PC-3 (cell line): ENCODE data around the gene ALG8. TPM values are rescaled to one million over a fixed set of nuclear protein-coding genes. Genes with fewer than 3 reads are reported as not detected.

Experiments used
- ATAC-seq: fragments of 200-7000 bp; cut with Tn5 transposase; 2 replicates; pipeline ENCODE4 v1.9.1; 2020; ENCODE audit warnings: mild to moderate bottlenecking, moderate library complexity
- BruUV-seq: library from RNA; stranded (reverse); fragments of 400-500 nt; replicated peaks from 2 replicates; lab custom pipeline; 2021; lab: Mats Ljungman, UMichigan
- CTCF ChIA-PET: fragments of 300-600 bp; sonication (Branson Sonifier 250); formaldehyde crosslinking; loops from one replicate; lab custom pipeline; 2022; ENCODE audit warnings: antibody characterized with exemption; lab: Charles Lee
- POLR2A ChIA-PET: fragments of 300-600 bp; sonication (Branson Sonifier 250); formaldehyde crosslinking; loops from one replicate; lab custom pipeline; 2022; ENCODE audit warnings: antibody characterized with exemption; ENCODE audit not compliant: unreplicated experiment; lab: Charles Lee
- DNase-seq: peaks from one replicate; pipeline ENCODE4 v3.0.0-alpha.2; 2015
- H2AFZ ChIP-seq: fragments of 300-600 bp; sonication (generic); 2 replicates; pipeline ENCODE4 v1.6.0; 2016; ENCODE audit warnings: antibody characterized with exemption, low read length
- H3F3A ChIP-seq: fragments of 300-600 bp; sonication (generic); one replicate; pipeline ENCODE4 v1.6.0; 2017; ENCODE audit warnings: antibody characterized with exemption, low read length, control low read depth, mild to moderate bottlenecking; ENCODE audit not compliant: unreplicated experiment
- H3K27ac ChIP-seq: fragments of 300-600 bp; sonication (generic); 2 replicates; pipeline ENCODE4 v1.5.1; 2016; ENCODE audit warnings: mild to moderate bottlenecking, low read length
- H3K27me3 ChIP-seq: fragments of 300-600 bp; sonication (generic); 2 replicates; pipeline ENCODE4 v1.6.1; 2016; ENCODE audit warnings: low read length, mixed read lengths
- H3K36me3 ChIP-seq: fragments of 300-600 bp; sonication (generic); 2 replicates; pipeline ENCODE4 v1.6.1; 2016; ENCODE audit warnings: low read depth, mixed run types, low read length, mixed read lengths
- H3K4me1 ChIP-seq: fragments of 300-600 bp; sonication (generic); 2 replicates; pipeline ENCODE4 v1.5.1; 2016; ENCODE audit warnings: low read length; ENCODE audit not compliant: insufficient read depth
- H3K4me2 ChIP-seq: fragments of 300-600 bp; sonication (generic); 2 replicates; pipeline ENCODE4 v1.6.0; 2016; ENCODE audit warnings: low read length
- H3K4me3 ChIP-seq: fragments of 300-600 bp; sonication (generic); 2 replicates; pipeline ENCODE4 v1.5.1; 2016; ENCODE audit warnings: mild to moderate bottlenecking, low read length, mixed read lengths
- H3K79me2 ChIP-seq: fragments of 300-600 bp; sonication (generic); 2 replicates; pipeline ENCODE4 v1.6.1; 2017; ENCODE audit warnings: low read length, mixed read lengths
- H3K9ac ChIP-seq: fragments of 300-600 bp; sonication (generic); 2 replicates; pipeline ENCODE4 v1.6.0; 2016; ENCODE audit warnings: mild to moderate bottlenecking, low read length
- H3K9me2 ChIP-seq: fragments of 300-600 bp; sonication (generic); replicated peaks from 2 replicates; pipeline ENCODE4 v1.6.1; 2016; ENCODE audit warnings: mixed run types, low read length, mixed read lengths
- H3K9me3 ChIP-seq: fragments of 300-600 bp; sonication (generic); 2 replicates; pipeline ENCODE4 v1.6.1; 2016; ENCODE audit warnings: low read length, mixed read lengths
- H4K20me1 ChIP-seq: fragments of 300-600 bp; sonication (generic); 2 replicates; pipeline ENCODE4 v1.6.1; 2016; ENCODE audit warnings: low read length, mixed read lengths
- EZH2 ChIP-seq: fragments of 300-600 bp; sonication (generic); IDR thresholded peaks from one replicate; pipeline ENCODE4 v1.6.1; 2017; ENCODE audit warnings: antibody characterized with exemption, mild to moderate bottlenecking, low read length; ENCODE audit not compliant: unreplicated experiment
- EZH2phosphoT487 ChIP-seq: fragments of 300-600 bp; sonication (generic); IDR thresholded peaks from 2 replicates; pipeline ENCODE4 v1.6.1; 2018; ENCODE audit warnings: mild to moderate bottlenecking, antibody characterized with exemption, low read length, borderline replicate concordance
- intact Hi-C: fragments of 100-400 bp; cut with micrococcal nuclease; formaldehyde crosslinking; loops from 2 replicates; pipeline ENCODE4 v1.9.0; 2023
- total RNA-seq: library from RNA; depleted of rRNA; stranded (reverse); fragments of >200 nt; gene quantifications from 2 replicates; pipeline ENCODE4 v1.2.3, GENCODE V29; 2014
- TF ChIP-seq, protein P1 (sequence below): fragments of 300-600 bp; sonication (generic); conservative IDR thresholded peaks from 2 replicates; pipeline ENCODE4 v1.5.1; 2017; ENCODE audit warnings: antibody characterized with exemption, low read depth, mild to moderate bottlenecking, low read length

ALG8 gene
- total RNA-seq, 1 experiment from 2014 or later, result 73.6 TPM

- H3F3A ChIP-seq, result no peaks in the 10 kb centered on the region
- H3K36me3 ChIP-seq, result peaks cover 35% of the 10 kb centered on the region
- DNase-seq (no peak), ATAC-seq (no peak)
- H3K9me2 ChIP-seq, result no peaks in the 10 kb centered on the region
- BruUV-seq, result no TSS peak
- peaks cover 10% of the 10 kb centered on the region; the same call in 1 of the 2 replicates for H3K4me1 ChIP-seq
- TF ChIP-seq EZH2phosphoT487 (no peak), EZH2 (no peak)
- TF ChIP-seq, protein P1, sequence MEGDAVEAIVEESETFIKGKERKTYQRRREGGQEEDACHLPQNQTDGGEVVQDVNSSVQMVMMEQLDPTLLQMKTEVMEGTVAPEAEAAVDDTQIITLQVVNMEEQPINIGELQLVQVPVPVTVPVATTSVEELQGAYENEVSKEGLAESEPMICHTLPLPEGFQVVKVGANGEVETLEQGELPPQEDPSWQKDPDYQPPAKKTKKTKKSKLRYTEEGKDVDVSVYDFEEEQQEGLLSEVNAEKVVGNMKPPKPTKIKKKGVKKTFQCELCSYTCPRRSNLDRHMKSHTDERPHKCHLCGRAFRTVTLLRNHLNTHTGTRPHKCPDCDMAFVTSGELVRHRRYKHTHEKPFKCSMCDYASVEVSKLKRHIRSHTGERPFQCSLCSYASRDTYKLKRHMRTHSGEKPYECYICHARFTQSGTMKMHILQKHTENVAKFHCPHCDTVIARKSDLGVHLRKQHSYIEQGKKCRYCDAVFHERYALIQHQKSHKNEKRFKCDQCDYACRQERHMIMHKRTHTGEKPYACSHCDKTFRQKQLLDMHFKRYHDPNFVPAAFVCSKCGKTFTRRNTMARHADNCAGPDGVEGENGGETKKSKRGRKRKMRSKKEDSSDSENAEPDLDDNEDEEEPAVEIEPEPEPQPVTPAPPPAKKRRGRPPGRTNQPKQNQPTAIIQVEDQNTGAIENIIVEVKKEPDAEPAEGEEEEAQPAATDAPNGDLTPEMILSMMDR, result no peak
- no peaks in the 10 kb centered on the region for H3K9me3 ChIP-seq
- H3K4me3 ChIP-seq, result no peak overlapping the region
- no peak overlapping the region for H3K27ac ChIP-seq
- no peaks in the 10 kb centered on the region for H4K20me1 ChIP-seq
- H3K9ac ChIP-seq, result no peak overlapping the region
- ChIA-PET POLR2A (no interaction called here), CTCF (no interaction called here)
- no peaks in the 10 kb centered on the region for H3K79me2 ChIP-seq
- intact Hi-C loops, result no loop called here
- H3K4me2 ChIP-seq, result no peak overlapping the region
- H2AFZ ChIP-seq, result no peak overlapping the region
- H3K27me3 ChIP-seq, result no peaks in the 10 kb centered on the region
These were observed 39.2 kb downstream of the ALG8 start for GRCh38 chr11:78100261-78100660.

DNA sequence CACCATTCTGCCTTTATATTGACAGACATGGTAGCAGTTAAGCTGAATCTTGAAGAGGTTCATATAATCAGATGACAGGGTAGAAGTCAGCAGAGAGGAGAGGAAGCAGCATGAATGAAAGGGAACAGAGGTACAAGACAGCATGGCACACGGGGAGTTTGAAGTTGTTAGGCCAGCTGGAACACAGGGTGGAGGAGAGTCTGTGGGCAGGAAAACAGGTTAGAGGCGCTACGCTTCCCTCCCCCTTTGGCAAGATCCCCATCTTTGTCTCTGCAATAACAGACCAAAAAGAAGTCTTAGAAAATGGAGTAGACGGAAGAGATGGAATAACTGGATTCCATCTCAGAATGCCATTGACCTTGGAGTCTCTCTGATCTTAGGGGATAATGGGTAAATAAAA lies 39.8 kb downstream of the ALG8 start:
- no peak overlapping the region for H3K4me3 ChIP-seq
- H3K79me2 ChIP-seq, result no peaks in the 10 kb centered on the region
- H3K9ac ChIP-seq, result no peak overlapping the region
- H3K4me1 ChIP-seq, result peaks cover 10% of the 10 kb centered on the region; the same call in 1 of the 2 replicates
- H3F3A ChIP-seq, result no peaks in the 10 kb centered on the region
- no peaks in the 10 kb centered on the region for H3K9me3 ChIP-seq
- H3K27ac ChIP-seq, result no peak overlapping the region
- ChIA-PET CTCF (no interaction called here), POLR2A (no interaction called here)
- no peak for ATAC-seq
- no peaks in the 10 kb centered on the region for H4K20me1 ChIP-seq
- peaks cover 40% of the 10 kb centered on the region for H3K36me3 ChIP-seq
- intact Hi-C loops, result no loop called here
- no peak for DNase-seq
- no TSS peak for BruUV-seq
- no peaks in the 10 kb centered on the region for H3K9me2 ChIP-seq
- TF ChIP-seq EZH2phosphoT487, result no peak
- no peak for TF ChIP-seq EZH2
- TF ChIP-seq, protein P1, result no peak
- H3K27me3 ChIP-seq, result no peaks in the 10 kb centered on the region
- no peak overlapping the region for H2AFZ ChIP-seq
- no peak overlapping the region for H3K4me2 ChIP-seq

GRCh38 chr11:78097666-78098385 lies 41.6 kb downstream of the ALG8 start:
- intact Hi-C loops, result no loop called here
- Histone ChIP-seq H3F3A (no peaks in the 10 kb centered on the region), H3K36me3 (peaks cover 44% of the 10 kb centered on the region), H3K9me3 (no peaks in the 10 kb centered on the region), H3K27ac (no peak overlapping the region), H3K4me1 (peaks cover 10% of the 10 kb centered on the region; the same call in 1 of the 2 replicates), H3K4me2 (no peak overlapping the region), H3K27me3 (no peaks in the 10 kb centered on the region), H3K9ac (no peak overlapping the region), H3K4me3 (no peak overlapping the region), H3K9me2 (no peaks in the 10 kb centered on the region), H4K20me1 (no peaks in the 10 kb centered on the region), H2AFZ (no peak overlapping the region), H3K79me2 (no peaks in the 10 kb centered on the region)
- TF ChIP-seq, protein P1, result no peak
- TF ChIP-seq EZH2 (no peak), EZH2phosphoT487 (no peak)
- ATAC-seq (no peak), DNase-seq (no peak)
- BruUV-seq, result no TSS peak
- POLR2A ChIA-PET, result no interaction called here
- CTCF ChIA-PET, result no interaction called here
